HG02943 (cell line): ENCODE results near the gene BRD1.

Experiments
- ATAC-seq: cut with Tn5 transposase; IDR thresholded peaks from one replicate; pipeline ENCODE4 v1.9.1; 2021; ENCODE audit warnings: mild to moderate bottlenecking, low read depth, moderate library complexity; ENCODE audit not compliant: unreplicated experiment

Gene BRD1

DNA sequence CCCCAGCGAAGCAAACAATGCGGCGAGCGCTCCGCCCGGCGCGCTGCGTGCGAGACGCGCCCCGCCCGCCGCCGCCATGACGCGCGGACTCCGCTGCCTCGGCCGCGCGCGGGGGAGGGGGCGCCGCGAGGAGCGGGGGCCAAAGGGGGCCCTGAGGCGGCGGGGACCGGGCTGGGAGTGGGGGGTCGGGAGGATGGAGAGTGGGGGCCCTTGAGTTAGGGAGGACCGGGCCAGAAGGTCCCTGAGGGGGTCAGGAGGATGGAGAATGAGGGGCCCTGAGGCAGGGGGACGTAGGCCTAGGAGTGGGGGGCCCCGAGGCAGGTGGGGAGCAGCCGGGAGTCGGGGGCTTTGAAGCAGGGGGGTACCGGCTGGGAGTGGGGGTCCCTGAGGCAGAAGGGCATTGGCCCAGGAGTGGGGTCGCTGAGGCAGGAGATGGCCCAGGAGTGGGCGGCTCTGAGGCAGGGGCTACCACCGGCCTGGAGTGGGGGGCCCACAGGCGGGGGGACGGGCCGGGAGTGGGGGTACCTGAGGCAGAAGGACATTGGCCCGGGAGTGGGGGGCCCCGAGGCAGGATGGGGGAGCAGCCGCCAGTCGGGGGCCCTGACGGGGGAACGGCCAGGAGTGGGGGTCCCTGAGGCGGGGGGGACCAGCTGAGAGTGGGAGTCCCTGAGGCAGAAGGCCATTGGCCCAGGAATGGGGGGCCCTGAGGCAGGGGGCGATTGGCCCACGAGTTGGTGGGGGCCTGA is at the start of gene BRD1:
TSS of gene BRD1 (minus strand) at position 21 of the 746 bp plus-strand sequence. CDS start 3,556 bp downstream, outside the sequence.
- no peak for ATAC-seq

DNA sequence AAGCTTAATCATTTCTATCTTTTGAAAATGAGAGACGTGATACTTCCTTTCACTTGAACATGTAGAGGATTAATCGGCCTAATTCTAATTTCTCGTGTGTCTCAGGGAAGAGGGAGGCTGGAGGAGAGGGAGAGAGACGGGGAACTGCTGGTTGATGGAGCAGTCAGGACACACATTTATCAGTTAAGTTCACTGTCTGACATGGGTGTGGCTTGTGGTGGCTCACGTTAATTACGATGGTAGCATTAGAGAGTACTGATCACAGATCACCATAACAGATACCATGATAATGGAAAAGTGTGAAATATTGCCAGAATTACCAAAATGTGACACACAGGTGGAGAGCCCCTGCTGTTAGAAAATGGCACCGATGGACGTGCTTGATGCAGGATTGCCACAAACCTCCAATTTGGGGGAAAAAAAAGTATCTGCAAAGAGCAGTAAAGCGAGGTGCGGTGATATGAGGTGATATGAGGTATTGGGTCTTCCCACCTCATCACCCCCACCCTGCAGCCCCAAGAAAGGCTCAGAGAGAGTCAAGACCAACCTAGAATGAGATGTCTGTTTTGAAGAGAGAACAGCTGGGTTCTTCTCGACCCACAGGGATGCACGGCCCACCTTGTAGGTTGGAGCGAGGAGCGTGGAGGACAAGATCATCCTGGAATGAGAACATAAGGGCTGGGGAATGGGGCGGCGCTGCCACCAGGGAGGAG is 45.7 kb upstream of the BRD1 start:
- ATAC-seq = no peak

DNA sequence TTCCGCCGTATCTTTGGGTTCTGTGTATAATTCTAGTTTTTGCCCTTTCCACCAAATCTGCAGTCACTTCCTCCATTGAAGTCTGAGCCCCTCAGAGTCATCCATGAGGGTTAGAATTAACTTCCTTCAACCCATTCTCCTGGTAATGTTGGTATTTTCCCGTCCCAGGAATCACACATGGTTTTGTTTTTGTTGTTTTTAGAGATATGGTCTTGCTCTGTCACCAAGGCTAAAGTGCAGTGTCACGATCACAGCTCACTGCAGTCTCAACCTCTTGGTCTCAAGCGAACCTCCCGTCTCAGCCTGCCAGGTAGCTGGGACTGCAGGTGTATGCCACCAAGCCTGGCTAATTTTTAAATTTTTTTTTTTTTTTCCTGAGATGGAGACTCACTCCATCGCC is 44.7 kb upstream of the BRD1 start:
- no peak for ATAC-seq

DNA sequence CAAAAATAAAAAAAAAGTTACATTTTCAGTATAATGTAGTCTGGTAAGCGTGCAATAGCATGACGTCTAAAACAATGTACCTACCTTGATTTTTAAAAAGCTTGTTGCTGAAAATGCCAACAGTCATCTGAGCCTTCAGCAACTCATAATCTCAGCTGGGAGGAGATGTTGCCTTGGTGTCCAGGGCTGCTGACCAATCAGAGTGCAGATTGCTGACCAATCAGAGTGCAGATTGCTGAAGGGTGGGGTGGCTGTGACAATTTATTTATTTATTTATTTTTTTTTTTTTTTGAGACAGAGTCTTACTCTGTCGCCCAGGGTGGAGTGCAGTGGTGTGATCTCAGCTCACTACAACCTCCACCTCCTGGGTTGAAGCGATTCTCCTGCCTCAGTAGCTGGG is 43.8 kb upstream of the BRD1 start:
- no peak for ATAC-seq

DNA sequence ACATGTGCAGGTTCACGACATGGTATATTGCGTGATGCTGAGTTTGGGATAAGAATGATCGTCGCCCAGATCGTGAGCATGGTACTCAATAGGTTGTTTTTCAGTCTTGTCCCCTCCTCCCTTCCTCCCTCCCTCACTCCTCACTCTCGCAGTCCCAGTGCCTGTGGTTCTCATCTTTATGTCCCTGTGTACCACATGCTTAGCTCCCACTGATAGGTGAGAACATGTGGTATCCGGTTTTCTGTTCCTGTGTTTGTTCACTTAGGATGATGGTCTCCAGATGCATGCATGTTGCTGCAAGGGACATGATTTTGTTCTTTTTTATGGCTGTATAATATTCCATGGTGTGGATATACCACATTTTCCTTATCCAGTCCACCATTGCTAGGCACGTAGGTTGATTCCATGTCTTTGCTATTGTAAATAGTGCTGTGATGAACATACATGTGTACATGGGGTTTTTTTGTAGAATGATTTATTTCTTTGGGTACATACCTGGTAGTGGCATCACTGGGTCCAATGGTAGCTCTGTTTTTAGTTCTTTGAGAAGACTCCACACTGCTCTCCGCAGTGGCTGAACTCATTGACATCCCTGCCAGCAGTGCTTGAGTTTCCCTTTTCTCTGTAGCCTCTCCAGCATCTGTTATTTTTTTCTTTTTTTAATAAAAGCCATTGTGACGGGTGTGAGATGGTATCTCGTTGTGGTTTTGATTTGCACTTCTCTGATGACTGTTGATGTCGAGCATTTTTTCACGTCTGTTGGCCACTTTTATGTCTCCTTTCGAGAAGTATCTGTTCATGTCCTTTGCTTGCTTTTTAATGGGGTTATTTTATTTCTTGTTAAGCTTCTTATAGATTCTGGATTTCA is 42.4 kb upstream of the BRD1 start:
- no peak for ATAC-seq

DNA sequence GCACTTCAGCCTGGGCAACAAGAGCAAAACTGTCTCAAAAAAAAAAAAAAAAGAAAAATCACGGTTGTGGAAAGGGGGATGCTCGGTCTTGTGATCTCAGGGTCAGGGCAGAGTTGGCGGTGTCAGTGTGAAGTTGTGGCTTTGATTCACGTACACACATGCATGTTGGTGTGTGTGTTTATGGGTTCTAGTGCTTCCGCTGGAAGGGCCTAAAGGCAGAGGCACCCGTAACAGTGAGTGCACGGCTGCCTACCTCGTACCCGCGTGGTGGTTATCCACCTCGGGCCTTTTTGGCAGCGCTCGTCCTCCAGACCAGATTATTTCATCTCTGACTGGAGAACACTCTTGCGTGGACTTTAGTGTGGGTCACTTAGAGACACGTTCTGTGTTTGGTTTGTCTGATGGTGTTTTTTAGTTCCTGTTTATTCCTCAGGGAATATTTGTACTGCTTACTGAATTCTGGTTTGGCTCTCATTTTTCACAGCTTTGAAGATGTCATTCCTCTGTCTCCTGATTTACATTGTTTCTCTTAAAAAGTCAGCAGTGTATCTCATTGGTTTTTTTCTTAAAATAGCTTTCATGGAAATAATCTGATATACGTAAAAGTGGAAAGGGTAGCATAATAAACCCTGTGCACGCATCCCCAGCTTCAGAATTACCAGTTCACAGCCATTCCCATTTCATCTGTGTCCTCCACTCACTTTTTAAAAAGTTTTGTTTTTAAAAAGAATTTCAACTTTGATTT is 41.6 kb upstream of the BRD1 start:
- no peak for ATAC-seq

DNA sequence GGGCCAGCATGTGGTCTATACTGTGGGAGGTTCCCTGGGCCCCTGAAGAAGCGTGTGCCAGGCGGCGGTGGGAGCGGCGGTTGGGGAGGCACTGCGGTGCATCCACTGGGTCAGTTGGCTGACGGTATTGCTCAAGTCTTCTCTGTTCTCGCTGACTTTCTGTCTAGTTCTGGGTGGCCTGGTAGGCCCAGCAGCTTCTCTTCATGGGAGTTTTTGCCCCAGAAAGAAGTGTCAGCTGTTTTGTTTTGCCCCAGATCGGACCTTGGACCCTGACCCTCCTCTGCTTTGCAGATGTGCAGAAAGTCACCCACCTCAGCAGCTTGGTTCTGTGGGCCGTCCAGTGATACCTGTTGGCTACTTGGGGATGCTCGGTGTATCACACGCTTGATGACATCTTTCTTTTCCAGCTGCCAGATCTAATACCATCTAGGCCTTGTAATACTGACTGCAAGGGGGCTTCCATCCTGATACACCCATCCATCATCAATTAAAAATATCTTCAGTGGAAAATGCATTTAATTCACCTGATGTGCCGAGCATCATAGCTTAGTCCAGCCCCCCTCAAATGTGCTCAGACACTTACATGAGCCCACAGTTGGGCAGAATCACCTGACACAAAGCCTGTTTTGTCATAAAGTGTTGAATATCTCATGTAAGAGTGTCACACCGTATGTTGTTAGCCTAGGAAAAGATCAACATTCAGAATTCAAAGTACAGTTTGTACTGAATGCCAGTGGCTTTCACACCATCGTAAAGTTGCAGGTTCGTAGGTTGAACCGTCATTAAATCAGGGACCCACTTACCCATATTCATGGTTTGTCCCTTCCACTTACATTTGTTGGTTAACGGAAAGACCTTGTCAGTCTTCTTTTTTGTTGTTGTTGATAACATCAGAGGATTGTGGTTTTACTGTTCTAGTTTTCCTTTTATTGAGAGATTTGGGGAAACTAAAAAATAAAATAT is 39.9 kb upstream of the BRD1 start:
- ATAC-seq = no peak

DNA sequence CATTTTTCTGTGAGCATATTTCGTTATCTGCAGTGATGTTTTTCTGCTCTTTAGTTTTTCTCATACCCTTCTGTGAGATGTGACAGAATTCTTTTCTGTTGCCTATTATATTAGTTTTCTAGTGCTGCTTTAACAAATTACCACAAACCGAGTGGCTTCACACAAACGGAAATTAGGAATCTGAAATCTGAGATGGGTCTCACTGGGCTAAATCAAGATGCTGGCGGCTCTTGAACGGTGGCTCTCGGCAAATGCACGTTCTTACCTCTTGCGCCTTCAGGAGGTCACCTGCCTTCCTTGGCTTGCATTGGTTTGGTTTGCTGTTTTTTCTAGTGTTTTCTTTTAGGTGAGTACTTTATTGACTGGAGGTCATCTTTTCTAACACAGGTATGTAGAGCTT is 39.0 kb upstream of the BRD1 start:
- no peak for ATAC-seq

DNA sequence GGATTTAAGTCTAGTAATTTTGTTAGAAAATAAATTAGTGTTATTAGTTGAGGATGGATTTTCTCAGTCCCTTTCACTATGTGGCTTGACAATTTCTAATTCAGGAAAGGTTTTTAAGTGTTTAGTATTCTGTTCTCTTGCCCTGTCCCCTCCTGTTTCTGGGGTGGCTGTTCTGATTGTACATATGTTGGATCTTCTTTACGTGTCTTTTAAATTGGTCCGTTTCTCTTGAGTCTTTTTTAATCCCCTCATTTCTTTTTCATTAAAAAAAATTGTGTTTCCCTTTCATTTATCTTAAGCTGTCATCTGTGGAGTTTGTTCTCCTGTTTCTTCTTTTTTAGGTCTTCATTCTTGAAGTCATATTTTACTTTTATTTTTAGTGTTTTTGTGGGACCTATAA is 38.5 kb upstream of the BRD1 start:
- ATAC-seq = no peak

DNA sequence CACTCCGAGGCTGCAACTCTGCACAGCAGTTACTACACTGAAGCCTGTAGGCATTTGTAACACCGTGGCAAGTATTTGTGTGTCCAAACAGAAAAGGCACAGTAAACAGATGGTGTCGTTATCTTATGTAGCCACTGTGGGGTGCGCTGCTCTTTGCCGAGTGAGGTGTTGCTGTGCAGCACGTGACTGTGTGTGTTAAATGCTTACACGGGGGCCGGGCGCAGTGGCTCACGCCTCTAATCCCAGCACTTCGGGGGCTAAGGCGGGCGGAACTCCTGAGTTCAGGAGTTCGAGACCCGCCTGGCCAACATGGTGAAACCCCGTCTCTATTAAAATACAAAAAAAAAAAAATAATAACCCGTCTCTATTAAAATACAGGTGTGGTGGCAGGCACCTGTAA is 37.5 kb upstream of the BRD1 start:
- no peak for ATAC-seq

DNA sequence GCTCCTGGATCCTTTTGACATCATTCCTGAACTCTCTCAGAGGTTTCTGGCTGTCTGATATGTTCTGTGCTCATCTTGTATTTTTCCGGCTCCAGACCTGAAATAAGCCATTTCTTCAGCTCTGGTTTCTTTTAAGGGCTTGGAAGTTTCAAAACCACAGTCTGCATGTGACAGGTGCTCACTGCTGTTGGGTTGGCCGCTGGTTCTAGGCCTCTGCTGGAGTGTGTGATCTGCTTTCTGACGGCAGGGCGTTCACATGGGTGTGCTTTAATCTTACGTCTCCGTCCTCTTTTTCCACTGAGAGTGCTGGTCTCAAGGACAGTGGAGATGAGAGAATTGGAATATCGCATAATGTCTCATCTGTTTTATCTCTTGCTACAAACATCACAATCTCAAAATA is 36.3 kb upstream of the BRD1 start:
- no peak for ATAC-seq

DNA sequence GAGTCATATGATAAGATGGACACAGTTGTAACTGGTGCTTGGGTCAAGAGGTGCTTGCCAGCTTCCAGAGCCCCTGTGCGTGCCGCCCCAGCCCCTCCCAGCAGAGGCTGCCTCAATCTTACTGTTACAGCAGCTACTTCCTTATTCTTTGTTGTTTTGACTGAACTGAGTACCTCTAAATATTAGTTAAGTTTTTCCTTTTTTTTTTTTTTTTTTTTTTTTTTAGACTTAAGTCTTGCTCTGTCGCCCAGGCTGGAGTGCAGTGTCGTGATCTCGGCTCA is 34.8 kb upstream of the BRD1 start:
- ATAC-seq = no peak

DNA sequence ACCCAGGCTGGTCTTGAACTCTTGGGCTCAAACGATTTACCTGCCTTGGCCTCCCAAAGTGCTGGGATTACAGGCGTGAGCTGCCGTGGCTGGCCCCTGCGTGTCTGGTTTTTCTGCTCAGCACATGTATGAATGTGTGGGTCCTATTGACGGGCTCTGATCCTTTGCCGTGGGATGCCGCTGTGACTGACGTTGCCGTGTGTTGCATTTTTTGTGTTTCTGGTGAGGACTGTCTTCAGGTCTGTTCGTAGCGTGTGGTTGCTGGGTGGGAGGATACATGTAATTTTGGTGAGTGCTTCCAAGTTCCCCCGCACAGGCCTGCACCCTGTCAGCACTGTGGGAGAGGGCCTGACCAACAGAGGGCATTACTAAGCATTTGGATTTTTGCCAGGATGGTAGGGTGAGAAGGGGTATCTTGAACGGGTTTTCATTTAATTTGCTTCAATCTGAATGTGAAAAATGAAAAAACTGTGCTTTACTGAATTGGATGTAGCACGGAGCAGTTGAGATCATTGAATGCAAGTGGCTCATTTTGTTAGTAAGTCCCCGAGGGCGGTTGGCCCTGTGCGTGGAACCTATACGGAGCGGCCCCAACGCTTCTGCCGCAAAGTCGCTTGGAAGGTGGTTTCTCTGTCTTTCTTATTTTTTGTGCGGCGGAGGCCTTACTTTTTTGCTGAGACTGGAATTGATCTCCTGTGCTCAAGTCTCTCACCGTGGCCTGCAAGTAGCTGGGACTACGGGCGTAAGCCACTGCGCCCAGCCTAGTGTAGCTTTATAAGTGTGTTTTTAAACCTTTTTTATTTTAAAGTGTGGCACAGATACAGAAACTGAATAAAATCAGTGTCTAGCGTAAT is 34.2 kb upstream of the BRD1 start:
- ATAC-seq = no peak

DNA sequence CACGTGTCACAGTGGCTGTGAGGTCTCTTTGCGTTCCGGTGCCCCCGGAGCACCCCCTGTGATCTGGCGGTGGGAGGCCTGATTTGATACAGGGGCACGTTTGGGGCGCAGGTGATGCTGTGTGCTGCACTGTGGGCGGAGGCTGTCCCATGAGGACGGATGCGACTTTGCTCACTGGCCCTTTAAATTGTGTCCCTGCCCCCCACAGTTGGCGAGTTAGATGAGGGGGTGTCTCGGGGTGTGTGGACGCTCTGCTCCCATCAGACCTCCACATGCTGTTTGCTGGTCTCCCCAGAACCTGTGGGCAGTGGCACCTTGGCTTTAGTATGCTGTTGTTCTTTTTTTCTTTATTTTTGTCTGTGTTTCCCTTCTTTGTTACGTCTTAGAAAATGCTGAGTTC is 31.2 kb upstream of the BRD1 start:
- no peak for ATAC-seq

DNA sequence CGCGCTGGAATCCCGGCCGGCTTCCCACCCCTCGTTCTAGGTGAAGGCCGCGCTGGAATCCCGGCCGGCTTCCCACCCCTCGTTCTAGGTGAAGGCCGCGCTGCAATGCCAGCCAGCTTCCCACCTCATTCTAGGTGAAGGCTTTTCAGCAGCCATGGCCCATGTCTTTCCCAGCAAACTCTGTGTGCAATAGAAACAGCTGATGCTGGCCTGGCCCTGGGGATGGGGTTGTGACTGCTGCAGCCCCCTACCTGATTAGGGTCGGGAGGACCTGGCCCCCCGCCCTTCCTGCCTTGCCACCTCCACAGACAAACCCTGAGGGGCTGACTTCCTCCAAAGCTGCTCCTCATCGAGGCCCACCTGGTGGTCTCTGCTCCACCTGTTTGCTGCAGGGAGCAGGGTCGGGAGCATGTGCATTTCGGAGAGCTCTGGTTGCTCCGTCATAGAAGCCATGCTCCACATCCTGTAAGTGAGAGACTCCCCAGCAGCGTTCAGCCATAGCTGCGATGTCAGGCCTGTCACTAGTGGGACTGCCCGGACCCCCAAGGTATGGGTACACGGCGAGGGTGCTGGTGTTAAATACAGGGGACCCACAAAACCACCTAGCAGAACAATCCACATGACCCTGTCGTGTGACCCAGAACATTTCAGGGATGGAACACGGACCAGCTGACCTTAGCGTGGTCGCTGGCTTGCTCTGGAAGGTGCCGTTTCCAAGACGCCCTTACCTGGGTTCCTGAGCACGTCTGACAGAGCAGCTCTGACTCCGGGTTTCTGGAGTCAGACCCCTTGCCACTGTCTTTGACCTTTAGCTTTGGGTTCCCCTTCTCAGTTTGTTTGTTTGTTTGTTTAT is 29.3 kb upstream of the BRD1 start:
- ATAC-seq = no peak

DNA sequence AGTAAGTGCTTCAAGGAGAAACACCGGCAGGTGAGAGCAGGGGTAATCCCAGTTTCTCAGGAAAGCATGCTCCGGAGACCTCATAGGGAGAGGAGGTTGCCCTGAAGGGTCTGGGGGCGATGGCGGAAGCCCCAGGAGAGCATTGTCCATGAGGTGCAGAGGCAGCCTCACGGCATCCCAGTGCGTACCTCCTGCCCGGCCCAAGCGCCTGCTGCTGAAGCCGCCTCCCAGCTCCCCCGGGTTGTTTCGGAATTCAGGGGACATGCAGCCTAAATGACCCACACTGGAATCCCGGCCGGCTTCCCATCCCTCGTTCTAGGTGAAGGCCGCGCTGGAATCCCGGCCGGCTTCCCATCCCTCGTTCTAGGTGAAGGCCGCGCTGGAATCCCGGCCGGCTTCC is 28.7 kb upstream of the BRD1 start:
- no peak for ATAC-seq

DNA sequence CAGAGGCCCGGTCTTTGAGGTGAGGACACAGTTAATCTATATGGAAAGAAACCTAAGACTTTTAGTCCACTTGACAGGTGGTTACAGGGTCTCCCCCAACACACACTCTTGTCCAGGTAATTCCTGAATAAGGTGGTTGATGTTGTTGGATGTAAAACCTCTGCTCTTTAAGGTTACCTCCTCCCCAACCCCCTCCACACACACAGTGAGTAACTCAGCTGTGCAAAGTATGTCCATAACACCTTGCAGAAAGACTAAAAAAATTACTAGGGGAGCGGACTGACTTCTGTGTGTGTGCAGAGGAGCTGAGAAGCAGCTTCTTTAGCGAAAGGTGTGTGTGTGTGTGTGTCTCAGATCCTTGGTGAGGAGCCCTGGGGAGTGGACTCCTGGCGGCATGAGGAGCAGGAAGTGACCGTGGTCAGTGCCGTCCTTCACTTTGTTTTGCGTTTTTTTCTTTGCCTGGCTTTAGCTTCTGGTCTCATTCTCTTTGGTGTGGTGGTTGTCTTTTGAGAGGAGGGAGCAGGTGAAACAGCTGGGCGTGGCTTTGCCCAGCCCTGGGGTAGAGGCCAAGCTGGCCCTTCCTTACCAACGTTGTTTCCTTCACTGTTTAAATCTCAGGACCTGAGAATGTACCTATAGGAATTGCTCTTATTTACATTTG is 27.7 kb upstream of the BRD1 start:
- no peak for ATAC-seq
